GM12892 (cell line): Measurements from ENCODE around the gene HOXC6.

Source experiments
- POLR2A ChIP-seq: IDR thresholded peaks from 2 replicates; pipeline ENCODE4 v1.6.1; 2011; ENCODE audit warnings: low read depth, low read length, control low read depth
- POLR2AphosphoS5 ChIP-seq: IDR thresholded peaks from 2 replicates; pipeline ENCODE4 v1.6.1; 2011; ENCODE audit warnings: low read depth, low read length, control low read depth
- TAF1 ChIP-seq: IDR thresholded peaks from 2 replicates; pipeline ENCODE4 v1.6.1; 2011; ENCODE audit warnings: low read depth, mild to moderate bottlenecking, control low read depth, low read length, borderline replicate concordance

DNA sequence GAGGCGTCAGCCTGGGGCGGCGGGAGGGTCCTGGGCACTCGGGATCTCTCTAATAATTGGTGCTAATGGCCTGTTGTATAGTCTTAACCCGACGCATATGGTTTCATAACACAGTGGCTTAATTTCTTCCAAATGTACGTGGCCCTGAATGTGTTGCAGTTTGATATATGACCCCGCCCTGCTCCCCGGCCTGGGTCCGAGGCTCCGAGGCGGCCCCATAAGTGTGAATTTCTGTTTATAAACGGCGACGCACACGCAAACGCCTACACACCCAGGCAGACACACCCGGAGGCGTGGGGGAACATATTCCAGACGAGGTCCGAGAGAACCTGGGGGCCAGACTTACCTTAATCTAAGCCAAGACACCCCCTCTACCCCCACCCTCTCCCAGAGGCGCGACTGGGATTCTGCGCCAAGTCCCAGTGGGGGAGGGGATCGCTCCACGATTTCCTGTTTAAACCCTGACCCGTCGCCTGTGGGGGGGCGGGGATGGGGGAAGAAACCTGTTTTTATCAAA, 9.7 kb upstream of the HOXC6 start:
- TF ChIP-seq POLR2AphosphoS5 (no peak), POLR2A (no peak; the same call in 1 of the 2 replicates), TAF1 (no peak)
